HG02884 (cell line): Measurements from ENCODE around the gene EFNA1.

ENCODE experiments used
- ATAC-seq: cut with Tn5 transposase; IDR thresholded peaks from one replicate; pipeline ENCODE4 v1.9.1; 2021; ENCODE audit warnings: mild to moderate bottlenecking, moderate library complexity; ENCODE audit not compliant: unreplicated experiment

The EFNA1 gene

GRCh38 chr1:155173478-155174323 lies 46.0 kb downstream of the EFNA1 start, which contains the start of gene TRIM46:
TSS of gene TRIM46 (plus strand) at chr1:155173849. CDS start at chr1:155173967, 118 bp downstream.
- no peak for ATAC-seq

DNA sequence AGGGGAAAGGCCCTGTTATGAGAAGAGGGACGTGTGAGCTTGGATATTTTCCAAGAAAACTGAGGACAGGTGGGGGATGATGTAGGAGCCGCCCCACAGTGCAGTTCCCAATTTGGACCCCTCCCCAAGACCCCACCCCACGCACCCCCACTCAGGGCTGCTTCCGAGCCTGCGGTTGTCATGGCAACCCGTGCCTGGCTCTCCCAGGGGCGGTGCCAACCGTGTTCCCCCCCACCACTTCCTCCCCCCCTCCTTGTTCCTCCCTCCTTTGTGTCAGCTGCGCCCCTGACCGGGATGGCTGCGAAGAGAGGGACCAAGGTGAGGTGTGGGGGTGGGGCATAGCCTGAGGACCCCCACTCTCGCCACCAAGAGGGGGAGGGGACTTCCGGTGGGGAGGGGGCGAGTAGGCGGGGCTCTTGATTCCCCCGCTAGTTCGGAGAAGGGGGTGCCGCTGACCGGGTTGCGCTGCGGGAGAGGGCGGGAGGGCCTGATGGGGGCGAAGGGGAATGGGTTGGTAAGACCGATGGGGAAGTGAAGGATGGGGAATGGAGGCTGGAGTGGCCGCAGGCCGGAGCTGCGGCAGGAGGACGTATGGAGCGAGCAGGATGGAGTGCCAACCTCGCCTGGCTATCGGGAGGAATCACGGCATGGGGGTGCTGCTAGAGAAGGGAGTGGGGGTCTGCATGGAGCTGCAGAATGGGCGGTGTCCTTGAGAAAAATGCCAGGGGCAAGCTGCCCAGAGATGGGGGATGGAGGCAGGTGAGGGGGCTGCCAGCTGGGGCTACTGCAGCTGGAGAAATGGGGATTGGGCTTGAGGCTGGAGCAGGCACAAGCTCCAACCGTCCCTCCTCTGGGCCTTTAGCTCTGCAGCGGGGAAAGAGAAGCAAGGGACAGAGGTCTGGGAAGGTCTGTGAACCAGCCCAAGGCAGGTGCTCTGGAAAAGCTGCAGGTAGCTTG lies 46.9 kb downstream of the EFNA1 start:
- no peak for ATAC-seq

GRCh38 chr1:155175281-155175926 lies 47.7 kb downstream of the EFNA1 start:
- ATAC-seq: no peak

- no peak for ATAC-seq
These were observed 48.3 kb downstream of the EFNA1 start for GRCh38 chr1:155175927-155176371.

DNA sequence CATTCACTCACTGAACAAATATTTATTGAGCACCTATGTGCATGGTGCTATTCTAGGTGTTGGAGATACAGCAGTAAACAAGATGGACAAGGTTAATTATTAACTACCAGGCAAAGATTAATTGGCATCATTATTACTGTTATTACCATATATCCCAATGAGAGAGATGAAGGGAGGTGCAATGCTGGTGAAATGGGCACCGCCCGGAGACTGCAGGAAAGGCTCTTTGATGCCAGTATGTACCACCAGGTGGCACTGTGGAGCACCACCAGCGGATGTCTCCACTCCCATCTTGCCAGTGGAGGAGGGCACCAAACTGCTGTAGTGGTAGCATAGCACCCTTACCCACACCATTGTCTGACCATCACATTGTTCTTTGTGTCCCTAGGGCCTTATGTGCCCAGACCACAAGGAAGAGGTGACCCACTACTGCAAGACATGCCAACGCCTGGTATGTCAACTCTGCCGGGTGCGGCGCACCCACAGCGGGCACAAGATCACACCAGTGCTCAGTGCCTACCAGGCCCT lies 48.9 kb downstream of the EFNA1 start:
- no peak for ATAC-seq

DNA sequence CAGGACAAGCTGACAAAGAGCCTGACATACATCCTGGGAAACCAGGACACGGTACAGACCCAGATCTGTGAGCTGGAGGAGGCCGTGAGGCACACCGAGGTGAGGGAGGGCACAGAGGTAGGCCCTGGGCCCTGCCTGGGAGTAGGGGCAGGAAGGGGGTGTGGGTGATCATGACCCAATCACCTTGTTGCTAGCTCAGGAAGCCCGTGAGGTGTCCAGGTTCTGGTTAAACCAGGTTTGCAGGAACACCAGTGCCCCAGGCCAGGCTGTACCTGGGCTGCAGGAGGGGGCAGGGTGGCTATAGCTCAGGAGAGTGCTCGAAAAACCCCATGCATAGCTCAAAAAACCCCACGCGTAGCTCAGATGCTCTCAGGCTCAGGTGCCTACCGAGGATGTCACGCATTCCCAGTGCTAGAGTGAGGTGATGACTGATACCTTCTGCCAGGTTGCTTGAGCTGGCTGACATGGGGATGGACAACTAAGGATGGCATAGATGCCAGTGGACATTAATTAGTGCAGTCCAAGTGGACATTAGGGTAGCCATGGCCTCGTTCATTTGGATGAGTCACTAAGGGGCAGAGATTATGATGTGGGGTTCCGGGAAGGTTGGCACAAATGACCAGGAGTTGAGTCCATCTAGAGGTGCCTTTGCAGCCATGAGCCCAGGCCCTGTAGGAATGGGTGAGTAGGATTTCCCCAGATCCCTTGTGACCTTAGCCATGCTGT lies 49.7 kb downstream of the EFNA1 start:
- no peak for ATAC-seq

- no peak for ATAC-seq
These were observed 50.2 kb downstream of the EFNA1 start for GRCh38 chr1:155177918-155178281.

DNA sequence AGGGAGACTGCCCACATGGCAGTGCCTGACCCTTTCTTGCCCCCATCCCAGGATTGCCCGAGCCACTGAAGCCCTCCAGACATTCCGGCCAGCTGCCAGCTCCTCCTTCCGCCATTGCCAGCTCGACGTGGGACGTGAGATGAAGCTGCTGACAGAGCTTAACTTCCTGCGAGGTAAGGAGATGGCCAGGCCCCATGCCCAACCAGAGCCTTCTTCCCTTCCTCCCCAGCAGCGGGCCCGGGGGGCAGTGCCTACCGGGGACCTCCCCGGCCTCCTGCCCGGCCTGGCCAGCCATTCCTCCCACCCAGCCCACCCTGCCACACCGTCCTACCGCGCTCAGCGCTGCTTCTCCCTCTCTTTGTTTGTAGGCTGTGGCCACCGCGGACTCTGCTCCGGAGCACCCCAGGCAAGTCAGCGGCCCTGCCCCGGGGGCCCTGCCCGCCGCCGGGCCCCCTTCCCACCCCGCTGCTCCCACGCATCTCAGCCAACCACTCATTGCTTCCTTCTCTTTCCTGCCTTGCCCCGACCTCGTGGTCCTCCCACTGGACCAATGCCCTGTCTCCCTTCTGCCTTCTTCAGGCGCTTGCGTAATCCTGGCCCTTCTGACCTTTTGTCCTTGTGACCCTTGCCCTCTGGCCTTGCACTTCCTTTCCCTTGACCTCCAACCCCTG lies 50.9 kb downstream of the EFNA1 start:
- no peak for ATAC-seq

GRCh38 chr1:155179112-155180031 lies 51.7 kb downstream of the EFNA1 start:
- ATAC-seq: no peak

DNA sequence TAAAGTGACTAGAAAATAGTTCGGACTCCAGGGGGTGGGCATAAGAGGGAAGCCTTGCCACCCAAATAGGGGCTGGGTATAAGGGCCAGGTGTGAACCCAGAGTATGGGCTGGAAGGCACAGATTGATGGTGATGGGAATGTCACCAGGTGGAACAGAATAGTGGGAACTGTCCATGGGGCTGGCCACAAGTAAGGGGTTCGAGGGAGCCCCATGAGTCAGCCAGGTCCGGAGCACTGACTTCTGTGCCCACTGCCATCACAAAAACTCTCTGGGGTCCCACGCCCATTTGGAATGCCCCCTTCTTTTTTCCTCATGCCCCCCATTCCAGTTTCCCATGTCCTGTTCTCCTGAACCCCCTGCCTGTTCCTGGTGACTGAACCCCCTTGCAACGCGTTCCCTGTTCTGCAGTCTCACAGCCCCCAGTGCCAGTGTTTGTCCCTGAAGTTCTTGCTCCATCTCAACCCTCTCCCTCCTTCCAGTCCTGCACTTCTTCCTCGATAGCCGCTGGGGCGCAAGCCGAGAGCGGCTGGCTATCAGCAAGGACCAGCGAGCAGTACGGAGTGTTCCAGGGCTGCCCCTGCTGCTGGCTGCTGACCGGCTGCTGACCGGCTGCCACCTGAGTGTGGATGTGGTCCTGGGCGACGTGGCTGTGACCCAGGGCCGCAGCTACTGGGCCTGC lies 53.8 kb downstream of the EFNA1 start:
- no peak for ATAC-seq

DNA sequence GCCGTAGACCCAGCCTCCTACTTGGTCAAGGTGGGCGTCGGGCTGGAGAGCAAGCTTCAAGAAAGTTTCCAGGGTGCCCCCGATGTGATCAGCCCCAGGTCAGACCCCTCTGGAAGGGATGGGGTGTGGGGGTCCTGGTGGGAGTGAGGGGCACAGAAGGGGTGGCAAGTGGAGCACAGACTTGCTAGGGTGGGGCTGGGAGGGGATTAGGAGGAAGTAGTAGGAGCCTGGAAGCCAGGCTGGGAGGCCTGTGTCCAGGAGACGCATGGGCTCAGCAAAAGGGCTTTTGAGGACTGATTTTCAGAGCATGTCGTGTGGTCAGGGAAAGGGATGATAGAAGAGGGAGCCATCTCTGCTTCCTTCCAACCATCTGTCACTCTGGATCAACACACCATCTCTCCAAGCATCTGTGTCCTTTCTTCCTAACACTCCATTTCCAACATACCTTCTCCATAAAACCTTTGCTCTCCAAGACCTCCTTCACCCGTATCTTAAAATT lies 54.4 kb downstream of the EFNA1 start:
- no peak for ATAC-seq

GRCh38 chr1:155183775-155184221 lies 56.1 kb downstream of the EFNA1 start:
- no peak for ATAC-seq

DNA sequence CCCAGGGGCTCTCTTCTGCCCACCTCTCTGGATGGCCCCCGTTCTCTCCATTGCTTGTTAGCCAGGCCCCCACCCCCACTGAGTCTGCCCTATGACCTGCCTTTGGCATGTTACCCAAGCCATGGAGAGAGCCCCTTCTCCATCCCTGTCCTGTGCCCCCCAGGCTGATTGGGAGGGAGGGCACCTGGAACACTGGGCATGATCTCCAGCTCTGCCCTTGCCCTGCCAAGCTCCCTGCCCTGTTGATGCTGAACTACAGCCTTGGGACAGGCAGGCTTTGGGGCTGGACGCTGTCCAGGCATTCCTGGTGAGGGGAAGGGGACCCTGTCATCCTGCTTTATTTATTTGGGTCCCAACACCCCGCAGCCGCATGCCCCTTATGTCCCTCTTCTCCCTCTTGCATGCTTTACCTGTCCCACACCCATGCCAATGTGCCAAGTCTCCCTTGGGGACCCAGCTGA lies 56.7 kb downstream of the EFNA1 start:
- no peak for ATAC-seq
